NCI-H2171 treated with DMSO at 0.1 percent for 48 hours (cell line): ENCODE measurements around the gene SCYGR6.
A peak's percentile ranks its signal among the peaks of the same experiment; 100 is the strongest.
"Not testable (repeated sequence)": the region's sequence is repeated elsewhere in the genome, so short reads cannot be mapped to it uniquely, and the experiment has no call there.

Experiments used
- DNase-seq: peaks from one replicate; lab custom pipeline; 2025; lab: John Stamatoyannopoulos, UW

The SCYGR6 gene, protein sequence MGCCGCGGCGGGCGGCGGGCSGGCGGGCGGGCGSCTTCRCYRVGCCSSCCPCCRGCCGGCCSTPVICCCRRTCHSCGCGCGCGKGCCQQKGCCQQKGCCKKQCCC

DNA sequence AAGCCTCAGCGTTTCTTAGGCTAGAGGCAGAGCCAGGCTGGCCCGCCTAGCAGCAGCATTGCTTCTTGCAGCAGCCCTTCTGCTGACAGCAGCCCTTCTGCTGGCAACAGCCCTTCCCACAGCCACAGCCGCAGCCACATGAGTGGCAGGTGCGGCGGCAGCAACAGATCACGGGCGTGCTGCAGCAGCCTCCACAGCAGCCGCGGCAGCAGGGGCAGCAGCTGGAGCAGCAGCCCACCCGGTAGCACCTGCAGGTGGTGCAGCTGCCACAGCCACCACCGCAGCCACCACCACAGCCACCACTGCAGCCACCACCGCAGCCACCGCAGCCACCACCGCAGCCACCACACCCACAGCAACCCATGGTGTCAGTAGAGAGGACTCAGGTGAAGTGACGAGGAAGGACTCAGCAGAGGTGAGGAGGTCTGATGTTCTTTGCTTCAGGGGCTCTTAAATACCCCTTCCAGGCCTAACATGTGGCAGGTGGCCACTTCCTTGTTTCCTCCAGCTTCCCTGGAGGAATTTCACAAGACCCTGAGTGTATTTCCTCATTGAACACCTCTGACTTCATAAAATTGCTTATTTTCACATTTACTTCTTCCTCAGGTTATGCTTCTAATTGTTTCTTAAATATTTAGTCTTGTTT is at the start of gene SCYGR6:
SCYGR6 (minus strand) TSS at position 364 of the 646 bp plus-strand sequence; CDS start at position 364, 0 bp downstream.
- no peak for DNase-seq

DNA sequence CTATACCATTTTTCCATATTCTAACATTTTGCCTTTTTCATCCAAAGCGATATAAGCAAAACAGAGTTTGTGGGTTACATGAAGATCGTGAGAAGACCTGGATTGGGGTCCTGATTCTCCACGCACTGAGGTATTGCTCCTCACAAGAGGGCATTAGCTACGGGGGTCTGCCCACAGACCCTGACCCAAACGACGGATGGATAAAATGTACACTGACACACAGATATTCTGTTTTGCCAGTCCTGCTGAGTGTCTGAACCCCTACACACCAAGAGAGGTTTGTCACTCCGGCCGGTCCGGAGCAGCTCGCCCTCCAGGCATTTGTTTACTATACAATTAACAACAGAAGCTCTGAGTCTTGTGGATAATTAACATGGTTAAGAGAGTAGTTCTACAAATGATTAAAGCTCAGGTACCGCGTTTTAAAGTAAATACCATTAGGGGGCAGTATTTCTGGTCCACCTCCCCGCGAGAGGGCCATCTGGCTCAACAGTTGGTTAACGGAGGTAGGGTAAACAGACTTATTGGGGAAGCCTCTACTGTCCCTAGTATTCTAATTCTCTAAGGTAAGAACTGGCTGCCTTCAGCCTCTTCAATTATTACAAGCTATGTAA is 49.6 kb upstream of the SCYGR6 start:
- DNase-seq: no peak

- DNase-seq: no peak
Observed at GRCh38 chr2:227772932-227773331, 48.4 kb upstream of the SCYGR6 start.

- DNase-seq: no peak
Observed at GRCh38 chr2:227772197-227772661, 47.7 kb upstream of the SCYGR6 start.

DNA sequence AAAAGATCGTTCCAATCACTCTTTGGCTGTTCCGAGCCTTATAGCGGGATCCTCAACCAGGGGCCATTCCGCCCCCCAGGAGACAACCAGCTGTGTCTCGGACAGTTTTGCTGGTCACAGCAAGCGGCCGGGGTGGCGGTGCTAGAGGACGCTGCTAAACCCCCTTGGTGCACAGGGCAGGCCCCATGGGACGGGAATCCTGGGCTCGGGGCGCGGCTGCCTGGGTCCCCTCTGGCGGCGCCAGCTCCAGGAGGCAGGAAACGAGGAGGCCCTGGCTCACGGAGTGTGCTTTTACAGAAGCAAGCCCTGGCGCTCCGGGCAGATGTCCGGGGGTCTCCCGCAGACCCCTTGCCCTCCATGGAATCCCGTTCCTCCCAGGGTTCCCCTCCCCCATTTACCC is 43.3 kb upstream of the SCYGR6 start:
- no peak for DNase-seq

GRCh38 chr2:227766373-227766883 is 41.9 kb upstream of the SCYGR6 start:
- DNase-seq: peak; percentile 7

DNA sequence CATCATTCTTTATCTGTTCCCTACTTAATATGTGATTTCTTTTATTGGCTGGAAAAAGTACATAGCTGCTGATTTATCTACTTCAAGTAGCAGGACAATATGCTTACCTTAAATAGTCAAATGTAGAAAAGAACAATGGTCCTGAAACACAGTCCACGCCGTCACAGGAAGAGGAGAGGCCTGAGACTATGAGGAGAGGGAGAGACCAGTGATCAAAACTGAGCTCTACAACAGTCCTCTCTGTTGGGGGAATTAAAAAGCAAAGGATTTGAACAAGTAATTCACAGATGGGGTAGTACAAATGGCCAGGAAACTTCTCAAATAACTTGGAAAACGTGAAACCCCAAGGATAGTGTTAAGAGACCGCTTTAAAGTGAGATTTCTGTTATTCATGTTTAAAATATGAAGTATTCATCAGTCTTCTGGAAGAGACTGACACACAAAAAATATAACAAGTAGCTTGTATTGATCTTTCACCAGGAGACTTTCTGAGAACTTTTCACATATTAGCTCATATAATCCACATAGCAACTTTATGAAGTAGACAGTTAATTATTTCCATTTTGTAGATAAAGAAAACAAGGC is 41.3 kb upstream of the SCYGR6 start:
- no peak for DNase-seq

DNA sequence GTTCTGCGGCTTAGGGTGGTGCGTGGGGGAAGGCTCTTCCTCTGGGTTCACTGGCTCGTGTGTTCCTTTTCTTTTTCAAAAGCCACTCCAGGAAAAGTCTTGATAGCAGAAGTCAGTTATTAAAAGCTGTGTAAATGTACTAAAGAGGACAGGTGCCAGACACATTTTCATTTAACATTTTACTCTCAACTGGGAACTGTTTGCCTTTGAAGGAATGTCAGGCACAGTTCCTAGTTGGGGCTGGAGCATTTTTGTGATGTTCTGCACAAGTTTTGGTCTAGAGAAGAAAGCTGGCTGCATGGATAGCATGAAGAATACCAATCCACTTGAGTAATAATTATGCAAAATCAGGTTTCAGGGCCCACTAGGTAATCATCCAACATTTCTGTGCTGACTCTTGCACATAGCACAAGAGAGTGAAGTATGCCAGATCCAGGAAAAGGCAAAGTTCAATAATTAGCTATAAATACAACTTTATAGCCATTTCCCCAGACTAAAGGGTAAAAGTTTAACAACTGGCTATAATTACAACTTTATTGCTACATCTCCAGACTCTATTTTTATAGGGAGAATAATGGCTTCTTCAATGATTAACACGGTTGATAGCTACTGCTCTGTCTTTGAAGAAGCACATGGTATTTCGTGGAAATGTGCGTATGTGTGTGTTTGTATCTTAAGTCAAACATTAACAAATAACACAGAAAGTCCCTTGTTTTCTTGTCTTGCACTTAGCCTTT is 37.4 kb upstream of the SCYGR6 start:
- DNase-seq: no peak

DNA sequence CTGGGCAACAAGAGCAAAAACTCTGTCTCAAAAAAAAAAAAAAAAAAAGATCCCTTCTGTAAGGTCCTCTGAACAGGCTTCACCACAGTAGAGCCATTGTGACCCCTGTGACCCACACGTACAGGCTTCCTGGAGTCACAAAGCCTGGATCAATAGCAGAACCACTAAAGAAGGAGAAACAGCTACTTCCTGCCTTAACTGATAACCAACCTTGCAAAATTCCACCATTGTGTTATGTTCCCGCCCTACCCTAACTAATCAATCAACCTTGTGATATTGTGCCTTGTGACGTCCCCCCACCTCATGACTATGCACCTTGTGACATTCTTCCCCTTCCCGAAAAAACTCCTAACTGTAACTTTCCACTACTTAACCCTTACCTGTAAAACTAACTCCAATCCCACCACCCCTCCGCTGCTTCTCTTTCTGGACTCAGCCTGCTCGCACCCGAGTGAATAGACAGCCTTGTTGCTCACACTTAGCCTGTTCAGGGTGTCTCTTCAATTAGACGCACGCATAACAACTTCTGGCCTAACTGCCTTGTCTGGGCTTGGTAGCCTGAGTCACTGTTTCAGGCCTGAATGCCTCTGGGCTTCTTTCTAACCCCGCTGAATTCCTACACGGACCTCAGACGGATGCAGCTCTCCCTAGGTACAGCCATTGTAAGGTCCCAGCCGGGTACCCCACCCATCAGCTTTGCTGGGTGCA is 35.0 kb upstream of the SCYGR6 start:
- no peak for DNase-seq

GRCh38 chr2:227756261-227756660 is 31.7 kb upstream of the SCYGR6 start:
- DNase-seq: not testable (repeated sequence)

GRCh38 chr2:227748079-227748478 is 23.5 kb upstream of the SCYGR6 start:
- no peak for DNase-seq

- DNase-seq: no peak
Observed at GRCh38 chr2:227745594-227745993, 21.0 kb upstream of the SCYGR6 start, which contains the start of gene SCYGR8. Gene SCYGR8 (plus strand): TSS chr2:227745894. CDS start chr2:227745894, 0 bp downstream.

- DNase-seq: not testable (repeated sequence)
Observed at GRCh38 chr2:227740705-227741104, 16.1 kb upstream of the SCYGR6 start.

DNA sequence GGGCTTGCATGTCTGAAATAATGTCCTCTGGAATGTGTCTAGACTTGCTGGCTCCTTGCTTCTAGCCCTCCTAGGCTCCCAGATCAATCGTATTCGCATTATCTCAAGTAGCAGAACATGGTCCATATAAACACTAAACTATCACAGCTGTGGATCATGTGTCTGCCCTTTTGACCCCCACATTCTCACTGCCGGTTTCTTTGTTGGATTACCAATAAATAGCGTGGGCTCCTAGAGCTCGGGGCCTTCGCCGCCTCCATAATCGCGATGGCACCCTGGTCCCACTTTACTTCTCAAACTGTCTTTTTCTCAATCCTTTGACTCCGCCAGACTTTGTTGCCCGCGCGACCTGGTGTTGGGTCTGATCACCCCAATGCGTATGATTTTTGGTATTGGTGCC is 14.8 kb upstream of the SCYGR6 start:
- no peak for DNase-seq

DNA sequence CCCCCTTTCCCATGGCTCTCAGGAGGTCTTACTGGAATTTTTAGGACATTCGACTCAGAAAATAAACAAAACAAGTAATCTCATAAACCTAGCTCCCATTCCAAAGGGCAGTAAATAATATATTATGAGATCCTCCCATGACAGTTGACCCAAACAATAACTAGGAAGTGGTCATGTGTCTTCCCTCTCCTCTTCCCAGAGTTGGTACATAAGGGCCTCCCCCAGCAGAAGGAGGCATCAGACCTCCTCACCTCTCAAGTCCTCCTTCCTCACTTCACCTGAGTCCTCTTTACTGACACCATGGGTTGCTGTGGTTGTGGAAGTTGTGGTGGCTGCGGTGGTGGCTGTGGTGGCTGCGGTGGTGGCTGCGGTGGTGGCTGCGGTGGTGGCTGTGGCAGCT is 3.5 kb upstream of the SCYGR6 start, which contains the start of gene SCYGR7:
SCYGR7 (plus strand) TSS at position 301 of the 400 bp plus-strand sequence; CDS start at position 301, 0 bp downstream.
- no peak for DNase-seq

GRCh38 chr2:227722821-227723220 is 1.7 kb downstream of the SCYGR6 start:
- DNase-seq: not testable (repeated sequence)

DNA sequence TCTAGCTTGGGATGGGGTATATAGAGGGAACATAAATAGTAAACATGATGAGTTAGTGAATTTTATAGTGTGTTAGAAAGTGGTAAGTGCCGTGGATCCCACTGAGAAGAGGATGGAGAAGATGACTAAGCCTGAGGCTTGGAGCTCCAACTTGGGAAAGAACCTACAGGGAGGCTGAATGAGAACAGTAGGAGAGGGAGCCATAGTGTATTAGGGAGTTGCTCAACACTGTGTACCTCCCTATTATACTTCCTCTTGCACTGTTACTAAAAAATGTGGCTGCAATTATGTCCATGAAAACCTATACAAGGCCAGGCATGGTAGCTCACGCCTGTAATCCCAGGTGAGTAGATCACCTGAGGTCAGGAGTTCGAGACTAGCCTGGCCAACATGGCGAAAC is 3.9 kb downstream of the SCYGR6 start:
- no peak for DNase-seq

GRCh38 chr2:227719641-227720040 is 4.9 kb downstream of the SCYGR6 start:
- DNase-seq: no peak

- no peak for DNase-seq
Observed at GRCh38 chr2:227717687-227718567, 6.6 kb downstream of the SCYGR6 start, which contains the start of gene SLC19A3. Gene SLC19A3 (minus strand): TSS chr2:227718028. CDS start chr2:227702318, 15,710 bp downstream.

GRCh38 chr2:227716501-227716900 is 8.1 kb downstream of the SCYGR6 start:
- DNase-seq: no peak
